WTC11 (cell line): Measurements from ENCODE around the gene NUP98. TPM values are rescaled to one million over a fixed set of nuclear protein-coding genes. Genes with fewer than 3 reads are reported as not detected.

Experiments used
- ATAC-seq: fragments of 200-7000 bp; cut with Tn5 transposase; 2 replicates; pipeline ENCODE4 v1.10.0; 2021; ENCODE audit warnings: mild to moderate bottlenecking, moderate library complexity
- CTCF ChIA-PET: fragments of 300-600 bp; sonication (Branson Sonifier 250); formaldehyde crosslinking; loops from one replicate; lab custom pipeline; 2021; ENCODE audit warnings: antibody characterized with exemption; lab: Charles Lee
- POLR2A ChIA-PET: fragments of 350-600 bp; sonication (Branson Sonifier 250); formaldehyde crosslinking; loops from one replicate; lab custom pipeline; 2021; ENCODE audit warnings: antibody characterized with exemption; lab: Charles Lee
- DNase-seq: peaks from one replicate; pipeline ENCODE4 v3.0.0; 2021; ENCODE audit warnings: low spot score
- H3K27ac Mint-ChIP-seq: 2 replicates; pipeline ENCODE4 v1.8.0; 2021; ENCODE audit warnings: mixed read lengths
- H3K27me3 Mint-ChIP-seq: 2 replicates; pipeline ENCODE4 v1.8.0; 2021; ENCODE audit warnings: low read depth, mild to moderate bottlenecking, moderate library complexity, mixed read lengths
- H3K36me3 Mint-ChIP-seq: 2 replicates; pipeline ENCODE4 v1.8.0; 2021; ENCODE audit warnings: mixed read lengths
- H3K4me1 Mint-ChIP-seq: 2 replicates; pipeline ENCODE4 v1.8.0; 2022; ENCODE audit warnings: mixed read lengths
- H3K4me3 Mint-ChIP-seq: 2 replicates; pipeline ENCODE4 v1.8.0; 2021; ENCODE audit warnings: mild to moderate bottlenecking, moderate library complexity, mixed read lengths
- H3K9me3 Mint-ChIP-seq: 2 replicates; pipeline ENCODE4 v1.8.0; 2021; ENCODE audit warnings: mixed read lengths
- ATF6 ChIP-seq: sonication (generic); formaldehyde crosslinking; IDR thresholded peaks from 2 replicates; pipeline ENCODE4 v1.8.1; 2023; ENCODE audit warnings: mild to moderate bottlenecking, missing genetic modification reagents
- ETV6 ChIP-seq: sonication (generic); formaldehyde crosslinking; IDR thresholded peaks from 2 replicates; pipeline ENCODE4 v1.8.1; 2022; ENCODE audit warnings: mild to moderate bottlenecking, missing genetic modification reagents
- FOXJ3 ChIP-seq: sonication (generic); formaldehyde crosslinking; IDR thresholded peaks from 2 replicates; pipeline ENCODE4 v1.9.0; 2021; ENCODE audit warnings: missing genetic modification reagents, mild to moderate bottlenecking, borderline replicate concordance
- GABPB1 ChIP-seq: sonication (generic); formaldehyde crosslinking; IDR thresholded peaks from 2 replicates; pipeline ENCODE4 v1.8.1; 2023; ENCODE audit warnings: mild to moderate bottlenecking, missing genetic modification reagents
- GRHL2 ChIP-seq: fragments of 250-450 bp; sonication (Bioruptor Pico); IDR thresholded peaks from 2 replicates; pipeline ENCODE4 v1.8.0; 2022; ENCODE audit warnings: mild to moderate bottlenecking, moderate library complexity; ENCODE audit not compliant: insufficient replicate concordance, severe bottlenecking
- GTF2I ChIP-seq: fragments of 250-450 bp; sonication (Bioruptor Pico); conservative IDR thresholded peaks from 2 replicates; pipeline ENCODE4 v1.4.0; 2021; ENCODE audit warnings: mild to moderate bottlenecking
- IRF2 ChIP-seq: sonication (generic); formaldehyde crosslinking; IDR thresholded peaks from 2 replicates; pipeline ENCODE4 v1.8.0; 2022; ENCODE audit warnings: low read depth, missing genetic modification reagents, borderline replicate concordance
- OVOL2 ChIP-seq: fragments of 250-450 bp; sonication (Bioruptor Pico); IDR thresholded peaks from 2 replicates; pipeline ENCODE4 v1.9.0; 2021; ENCODE audit warnings: mild to moderate bottlenecking, borderline replicate concordance
- SMAD3 ChIP-seq: sonication (generic); formaldehyde crosslinking; IDR thresholded peaks from 2 replicates; pipeline ENCODE4 v1.8.0; 2022; ENCODE audit warnings: missing genetic modification reagents, mild to moderate bottlenecking, borderline replicate concordance
- STAT6 ChIP-seq: sonication (generic); formaldehyde crosslinking; conservative IDR thresholded peaks from 2 replicates; pipeline ENCODE4 v1.8.1; 2023; ENCODE audit warnings: mild to moderate bottlenecking, low read depth, missing genetic modification reagents, moderate library complexity
- ZBTB43 ChIP-seq: sonication (generic); formaldehyde crosslinking; IDR thresholded peaks from 2 replicates; pipeline ENCODE4 v1.8.1; 2023; ENCODE audit warnings: mild to moderate bottlenecking, missing genetic modification reagents
- ZMAT4 ChIP-seq: fragments of 250-450 bp; sonication (Bioruptor Pico); IDR thresholded peaks from 2 replicates; pipeline ENCODE4 v1.9.0; 2021; ENCODE audit warnings: mild to moderate bottlenecking
- ZNF138 ChIP-seq: sonication (generic); formaldehyde crosslinking; conservative IDR thresholded peaks from 2 replicates; pipeline ENCODE4 v1.8.1; 2022; ENCODE audit warnings: mild to moderate bottlenecking, moderate library complexity, missing genetic modification reagents
- ZNF281 ChIP-seq: sonication (generic); formaldehyde crosslinking; IDR thresholded peaks from 2 replicates; pipeline ENCODE4 v1.8.0; 2023; ENCODE audit warnings: mild to moderate bottlenecking, missing genetic modification reagents
- ZNF317 ChIP-seq: sonication (generic); formaldehyde crosslinking; IDR thresholded peaks from 2 replicates; pipeline ENCODE4 v1.8.1; 2023; ENCODE audit warnings: low read depth, mild to moderate bottlenecking, moderate library complexity, missing genetic modification reagents, borderline replicate concordance
- ZNF425 ChIP-seq: fragments of 250-450 bp; sonication (Bioruptor Pico); conservative IDR thresholded peaks from 2 replicates; pipeline ENCODE4 v1.9.0; 2021; ENCODE audit warnings: mild to moderate bottlenecking
- ZNF671 ChIP-seq: fragments of 250-450 bp; sonication (Bioruptor Pico); IDR thresholded peaks from 2 replicates; pipeline ENCODE4 v1.8.0; 2021; ENCODE audit warnings: mild to moderate bottlenecking
- total RNA-seq: library from RNA; stranded (reverse); gene quantifications from 3 replicates; pipeline ENCODE4 v1.2.3, GENCODE V29; 2021

The NUP98 gene
- total RNA-seq, 1 experiment from 2014 or later, result 81.4 TPM

GRCh38 chr11:3817181-3817800 is 19.9 kb upstream of the NUP98 start:
- Mint-ChIP-seq H3K4me1 (peaks cover 8% of the 10 kb centered on the region), H3K36me3 (no peaks in the 10 kb centered on the region; the same call in 1 of the 2 replicates), H3K9me3 (no peaks in the 10 kb centered on the region), H3K4me3 (no peak overlapping the region), H3K27ac (no peak overlapping the region; the same call in 1 of the 2 replicates)
- ATAC-seq, result no peak
- TF ChIP-seq ZBTB43 (CRISPR knock-in tag), result no peak
- TF ChIP-seq ZNF138 (CRISPR knock-in tag), result no peak
- no peak for TF ChIP-seq ZMAT4 (CRISPR knock-in tag)
- TF ChIP-seq, all 79 proteins: peak for 0
- ChIA-PET CTCF (interaction anchor here (0.6 to 1.7 kb wide), 4 partner anchors 8 to 256 kb away, joined by 4 to 7 read pairs (median 5); partner anchors contain the start of gene STIM1), POLR2A (no interaction called here)
- no peaks in the 10 kb centered on the region for H3K27me3 Mint-ChIP-seq
- DNase-seq, result no peak

- Mint-ChIP-seq H3K4me1 (peaks cover 8% of the 10 kb centered on the region), H3K9me3 (no peaks in the 10 kb centered on the region), H3K4me3 (no peak overlapping the region), H3K27me3 (no peaks in the 10 kb centered on the region), H3K27ac (no peak overlapping the region), H3K36me3 (no peaks in the 10 kb centered on the region; the same call in 1 of the 2 replicates)
- no peak for DNase-seq
- ATAC-seq, result peak; percentile 22; the same call in 1 of the 2 replicates
- TF ChIP-seq ZNF138 (CRISPR knock-in tag), result no peak
- TF ChIP-seq ZBTB43 (CRISPR knock-in tag), result no peak
- TF ChIP-seq ZNF281, result no peak
- TF ChIP-seq FOXJ3 (CRISPR knock-in tag), result no peak
- TF ChIP-seq ATF6 (CRISPR knock-in tag), result no peak
- TF ChIP-seq GRHL2, result no peak
- no peak for TF ChIP-seq IRF2 (CRISPR knock-in tag)
- no peak for TF ChIP-seq GABPB1
- no peak for TF ChIP-seq ZNF317 (CRISPR knock-in tag)
- TF ChIP-seq STAT6, result no peak
- no peak for TF ChIP-seq SMAD3
- no peak for TF ChIP-seq GTF2I (CRISPR knock-in tag)
- TF ChIP-seq ZNF425, result no peak
- no peak for TF ChIP-seq ZNF671
- TF ChIP-seq OVOL2 (CRISPR knock-in tag), result no peak
- no peak for TF ChIP-seq ETV6
- TF ChIP-seq, all 79 proteins: peak for 0
- ChIA-PET CTCF (interaction anchor here (0.9 to 1.7 kb wide), 3 partner anchors 8 to 38 kb away, joined by 4 to 7 read pairs (median 6); partner anchors contain the start of gene STIM1), POLR2A (no interaction called here)
Measured at GRCh38 chr11:3816673-3817072, 19.3 kb upstream of the NUP98 start.
